NCI-H82 treated with DMSO at 0.1 percent for 48 hours (cell line): ENCODE results near the gene PIP5KL1.

Source experiments
- DNase-seq: peaks from one replicate; lab custom pipeline; 2025; ENCODE audit not compliant: unreplicated experiment; lab: John Stamatoyannopoulos, UW

Gene PIP5KL1

DNA sequence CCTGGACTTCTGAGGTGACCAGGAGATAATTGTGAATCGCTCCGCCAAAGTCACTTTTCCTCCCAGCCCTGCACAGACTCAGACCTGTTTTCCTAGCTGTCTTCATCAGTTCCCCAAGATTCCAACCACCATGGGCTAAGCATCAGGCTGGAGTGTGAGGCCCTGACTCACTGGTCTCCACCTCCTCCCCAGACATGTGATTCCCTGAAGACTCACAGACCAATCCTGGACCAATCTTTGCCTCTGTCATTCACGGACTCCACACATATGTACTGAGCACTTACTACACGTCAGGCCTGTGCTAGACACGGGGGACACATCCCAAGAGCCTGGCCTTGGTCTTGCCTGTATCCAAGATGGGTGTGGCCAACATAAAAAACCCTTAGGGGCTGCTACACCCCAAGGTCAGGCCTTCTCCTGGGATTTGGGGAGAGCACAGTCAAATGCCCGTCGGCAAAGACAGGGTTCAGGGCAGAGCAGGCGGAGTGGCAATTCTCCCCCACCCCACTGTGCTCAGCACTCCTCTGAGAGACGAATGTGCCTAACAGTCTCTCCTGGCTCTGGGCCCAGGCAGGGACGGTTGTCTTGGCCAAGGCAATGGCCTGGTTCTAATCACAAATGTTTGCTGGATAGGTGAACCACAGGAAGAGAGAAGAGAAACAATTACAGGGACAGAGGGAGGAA, 38.3 kb upstream of the PIP5KL1 start:
- no peak for DNase-seq

DNA sequence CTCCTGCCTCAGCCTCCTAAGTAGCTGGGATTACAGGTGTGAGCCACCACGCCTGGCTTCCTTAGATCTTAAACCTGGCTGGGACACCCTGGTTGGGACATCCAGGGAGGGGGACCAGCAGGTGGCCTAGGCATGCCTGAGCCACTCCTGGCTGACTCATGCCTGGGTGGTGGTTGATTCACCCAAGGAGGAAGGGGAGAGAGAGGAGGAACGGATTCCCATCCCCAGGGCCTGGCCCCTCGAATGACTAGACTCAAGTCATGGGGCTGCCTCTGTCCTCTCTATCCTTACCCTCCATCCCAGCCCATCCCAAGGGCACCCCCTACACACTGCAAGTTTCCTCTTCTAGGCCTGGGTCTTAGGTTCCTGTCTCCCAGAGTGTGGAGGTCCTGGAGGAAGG, 37.5 kb upstream of the PIP5KL1 start:
- no peak for DNase-seq

DNA sequence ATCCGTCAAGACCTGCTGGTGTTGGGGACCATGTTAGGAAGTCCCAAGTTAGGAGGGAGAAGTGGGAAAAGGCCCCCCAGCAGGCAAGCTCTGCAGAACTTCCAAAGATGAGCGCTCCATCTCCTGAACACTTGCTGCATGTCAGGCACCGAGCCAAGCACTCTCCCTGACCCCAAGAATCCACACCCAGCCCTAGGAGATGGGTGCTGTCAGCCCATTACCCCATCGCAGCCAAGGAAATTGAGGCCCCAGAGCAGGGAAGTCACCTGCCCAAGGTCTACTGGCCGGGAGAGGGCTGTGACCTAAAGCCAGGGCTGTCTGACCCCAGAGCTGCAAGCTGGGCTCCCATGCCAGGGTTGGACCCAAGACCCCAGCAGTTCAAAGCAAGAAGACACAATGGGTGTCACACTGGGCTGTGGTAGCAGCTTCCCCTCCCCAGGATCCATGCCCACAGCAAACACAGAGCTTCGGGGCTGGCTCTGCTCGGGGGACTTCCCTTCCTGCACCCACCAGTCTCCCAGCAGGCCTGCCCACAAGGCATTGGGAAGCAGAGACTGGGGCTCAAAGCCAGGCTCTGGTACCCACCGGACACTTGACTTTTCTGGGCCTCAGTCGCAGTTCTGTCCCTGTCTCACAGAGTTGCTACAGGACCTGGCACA, 36.7 kb upstream of the PIP5KL1 start:
- DNase-seq = no peak

DNA sequence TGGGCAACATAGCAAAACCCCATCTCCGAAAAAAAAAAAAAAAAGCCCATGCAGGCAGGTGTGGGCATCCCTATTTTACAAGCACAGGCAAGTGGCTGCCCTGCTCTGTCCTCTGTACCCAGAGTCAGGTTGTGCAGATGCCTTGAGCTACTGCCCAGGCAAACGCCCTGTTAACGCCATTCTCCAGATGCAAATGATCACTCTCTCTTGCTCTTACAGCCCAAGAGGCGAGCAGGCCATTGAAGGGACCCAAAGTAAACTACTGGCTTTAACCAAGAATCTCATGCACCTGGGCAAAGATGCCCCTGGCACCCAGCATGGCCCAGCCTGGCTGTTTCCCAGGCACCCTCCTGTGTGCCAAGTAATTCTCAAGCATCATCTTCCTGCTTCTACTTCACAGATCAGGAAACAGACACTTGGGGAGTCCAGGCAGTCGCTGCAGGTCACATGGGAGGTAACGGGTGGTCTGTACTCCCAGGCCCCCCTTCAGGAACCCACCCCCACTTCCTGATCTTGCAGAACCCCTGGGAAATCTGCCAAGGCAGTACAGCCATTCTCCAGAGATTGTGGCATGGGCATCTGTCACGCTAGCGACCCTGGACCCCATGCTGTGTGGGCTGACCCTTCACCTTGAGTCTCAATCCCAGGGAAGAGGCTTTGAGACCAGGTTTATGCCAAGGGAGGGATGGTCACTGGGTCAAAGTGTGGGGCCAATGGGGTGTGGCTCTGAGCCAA, 36.0 kb upstream of the PIP5KL1 start:
- DNase-seq = no peak

DNA sequence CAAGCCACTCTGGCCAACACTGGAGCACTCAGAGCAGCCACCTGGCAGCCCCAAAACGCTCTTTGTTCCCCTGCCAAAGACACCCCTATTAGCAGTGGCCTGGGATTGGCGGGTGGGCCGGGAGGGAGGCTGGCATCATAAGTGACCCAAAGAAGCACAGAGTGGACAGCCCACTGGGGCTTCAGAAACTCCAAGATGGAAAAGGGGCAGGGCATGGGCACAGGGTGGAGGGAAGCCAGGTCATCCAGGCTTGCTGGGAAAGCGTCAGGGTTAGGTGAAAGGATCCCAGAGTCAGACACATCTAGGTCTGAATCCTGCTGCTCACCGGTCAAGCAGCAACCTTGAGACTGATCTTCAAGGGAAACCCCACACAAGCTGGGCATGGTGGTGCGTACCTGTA, 35.4 kb upstream of the PIP5KL1 start:
- no peak for DNase-seq

DNA sequence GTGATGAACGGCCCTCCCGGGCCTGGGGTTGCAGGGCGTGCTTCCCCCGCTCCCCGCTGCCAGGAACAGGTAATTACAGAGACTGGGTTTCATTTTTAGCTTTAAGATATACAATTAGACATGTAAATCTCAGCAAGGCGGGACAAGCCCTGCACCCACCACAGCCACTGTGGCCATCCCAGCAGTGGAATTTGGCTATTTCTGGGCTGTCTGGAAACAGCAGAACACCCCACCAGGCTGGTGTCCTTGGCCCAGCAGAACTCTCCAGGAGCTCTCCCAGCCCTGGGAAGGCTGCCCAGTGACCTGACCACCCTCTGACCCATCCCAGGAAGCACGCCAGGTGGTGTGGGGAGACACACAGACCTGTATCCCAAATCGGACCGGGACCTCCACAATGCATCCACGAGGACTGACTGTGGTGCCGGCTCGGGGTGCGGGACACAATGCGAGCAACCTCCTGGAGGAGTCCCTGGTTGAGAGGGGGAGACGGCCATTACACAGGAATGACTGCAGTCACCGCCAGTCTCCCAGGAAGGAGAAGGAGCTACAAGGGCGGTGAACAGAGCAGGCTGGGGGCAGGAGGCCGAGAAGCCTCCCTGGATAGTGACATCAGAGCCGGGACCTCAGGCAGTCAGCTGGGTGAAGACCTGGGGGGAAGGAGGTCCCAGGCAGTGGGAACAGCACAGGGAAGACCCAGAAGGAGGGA, 32.9 kb upstream of the PIP5KL1 start:
- no peak for DNase-seq

DNA sequence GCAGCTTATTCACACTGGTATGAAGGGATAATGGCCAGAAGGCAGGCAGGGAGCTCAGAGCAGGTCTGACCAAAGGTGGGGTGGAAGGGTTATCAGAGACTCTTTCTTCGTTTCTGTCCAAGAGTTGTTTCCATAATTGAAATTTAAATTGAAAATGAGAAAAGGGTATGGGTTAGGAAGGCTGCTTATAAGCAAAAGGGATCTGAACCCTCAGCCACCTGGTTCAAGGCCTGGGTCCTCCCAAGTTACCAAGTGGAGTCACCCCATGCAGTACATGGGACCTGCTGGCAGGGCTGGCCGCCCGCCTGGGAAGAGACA, 32.4 kb upstream of the PIP5KL1 start:
- DNase-seq = no peak

DNA sequence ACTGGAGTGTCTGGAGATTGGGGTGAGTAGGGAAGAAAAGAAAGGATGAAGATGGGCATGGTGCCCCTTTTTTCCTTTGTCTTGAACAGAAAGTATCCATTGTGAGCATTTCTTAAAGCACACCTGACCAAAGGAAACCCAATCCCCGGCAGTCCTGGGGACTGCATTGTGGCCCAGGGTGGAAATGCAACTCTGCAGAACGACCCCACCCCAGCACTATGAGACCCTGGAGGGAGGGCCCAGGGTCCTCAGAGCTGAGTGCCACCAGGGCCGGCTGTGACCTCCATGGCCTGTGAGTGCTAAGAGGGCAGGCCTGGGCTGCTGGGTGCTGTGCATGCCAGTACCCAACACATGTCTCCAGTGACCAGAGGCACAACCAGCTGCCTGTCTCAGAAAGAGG, 31.7 kb upstream of the PIP5KL1 start:
- DNase-seq = no peak

DNA sequence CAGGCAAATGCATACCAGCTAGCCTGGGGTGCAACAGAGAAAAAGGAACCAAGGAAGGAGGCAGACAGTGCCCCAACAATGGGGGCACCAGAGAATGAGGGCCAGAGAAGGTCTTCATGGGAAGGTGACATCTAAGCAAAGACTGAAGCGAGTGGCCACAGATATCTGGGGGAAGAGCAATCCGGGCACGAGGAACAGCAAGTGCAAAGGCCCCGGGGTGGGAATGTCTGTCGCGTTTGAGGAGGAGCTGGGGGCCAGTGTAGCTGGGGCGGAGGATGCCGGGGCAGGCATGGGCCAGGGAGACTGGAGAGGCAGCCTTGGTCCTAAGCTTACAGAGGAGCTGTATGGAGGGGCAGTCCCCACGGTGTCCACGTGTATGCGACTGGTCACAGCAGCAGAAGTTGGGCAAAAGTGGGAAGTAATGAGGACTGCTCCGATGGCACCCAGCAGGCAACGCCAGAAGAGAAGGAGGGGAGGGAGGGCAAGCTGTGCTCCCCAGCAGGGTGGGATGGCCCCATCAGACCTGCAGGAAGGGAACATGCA, 31.1 kb upstream of the PIP5KL1 start:
- no peak for DNase-seq

DNA sequence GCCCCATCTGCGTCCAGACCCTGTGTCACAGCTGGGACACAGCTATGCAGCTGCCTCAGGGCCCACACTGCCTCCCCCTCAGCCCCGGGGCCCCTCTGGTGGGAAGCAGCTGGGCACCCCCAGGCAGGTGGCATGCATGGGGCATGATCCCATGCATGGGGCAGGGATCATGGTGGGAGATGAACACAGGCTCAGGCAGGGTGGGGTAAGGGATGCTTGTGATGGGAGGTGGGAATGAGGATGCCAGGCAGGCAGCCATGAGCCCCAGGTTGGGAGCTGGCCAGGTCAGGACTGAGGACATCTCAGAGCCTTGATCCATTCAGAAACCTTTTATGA, 30.5 kb upstream of the PIP5KL1 start:
- no peak for DNase-seq

DNA sequence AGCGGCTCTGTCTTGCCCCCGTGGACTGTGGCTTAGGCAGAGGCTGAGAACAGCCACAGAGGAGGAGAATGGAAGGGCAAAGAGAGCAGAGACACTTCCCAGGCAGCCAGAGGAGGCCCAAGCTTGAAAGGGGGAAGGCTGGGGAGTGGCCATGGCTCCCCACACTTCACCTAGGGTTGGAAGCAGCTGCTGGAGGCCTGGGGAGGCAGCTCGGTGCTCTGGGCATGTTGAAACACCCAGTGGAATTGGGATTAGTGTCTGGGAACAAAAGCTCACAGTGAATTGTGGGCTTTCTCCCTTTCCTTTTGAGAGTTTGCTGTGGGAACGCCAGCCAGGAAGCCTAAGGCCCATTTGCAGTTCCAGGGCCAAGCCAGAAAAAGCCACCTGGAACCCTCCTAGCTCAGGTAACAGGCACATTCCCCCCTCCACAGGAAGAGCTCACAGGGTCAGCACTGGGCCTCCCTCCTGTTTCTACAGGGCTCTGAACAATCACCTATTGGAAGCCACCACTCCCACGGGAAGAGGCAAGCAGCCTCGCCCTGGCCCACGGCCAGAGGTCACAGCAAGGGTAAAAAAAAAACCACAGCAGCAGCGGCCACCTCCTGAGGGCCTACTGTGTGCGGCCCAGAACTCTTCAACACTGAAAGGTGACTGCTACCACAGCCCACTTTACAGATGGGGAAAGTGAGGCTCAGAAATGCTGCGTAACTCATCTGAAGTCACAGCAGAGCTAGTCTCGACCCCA, 30.0 kb upstream of the PIP5KL1 start:
- no peak for DNase-seq

DNA sequence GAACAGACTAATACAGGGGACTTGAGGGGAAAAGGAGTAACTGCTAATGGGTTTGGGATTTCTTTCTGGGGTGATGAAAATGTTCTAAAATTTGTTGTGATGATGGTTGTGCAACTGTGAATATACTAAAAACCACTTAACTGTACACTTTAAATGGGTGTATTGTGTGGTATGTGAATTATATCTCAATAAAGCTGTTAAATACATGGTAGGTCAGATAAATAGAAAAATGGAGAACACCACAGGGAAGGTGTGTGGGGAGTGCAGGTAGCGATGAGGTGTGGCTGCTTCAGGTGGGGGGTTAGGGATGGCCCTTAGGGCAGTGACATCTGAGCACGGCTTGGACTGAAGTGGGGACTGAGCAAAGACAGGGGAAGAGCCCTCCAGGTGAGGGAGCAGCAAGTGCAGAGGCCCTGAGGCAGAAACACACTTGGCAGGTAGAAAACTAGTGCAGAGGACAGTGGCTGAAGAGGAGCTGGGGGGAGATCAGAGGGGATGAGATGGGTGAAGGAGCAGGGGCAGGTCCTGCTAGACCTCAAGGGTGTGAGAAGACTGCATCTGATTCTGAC, 29.3 kb upstream of the PIP5KL1 start:
- no peak for DNase-seq

DNA sequence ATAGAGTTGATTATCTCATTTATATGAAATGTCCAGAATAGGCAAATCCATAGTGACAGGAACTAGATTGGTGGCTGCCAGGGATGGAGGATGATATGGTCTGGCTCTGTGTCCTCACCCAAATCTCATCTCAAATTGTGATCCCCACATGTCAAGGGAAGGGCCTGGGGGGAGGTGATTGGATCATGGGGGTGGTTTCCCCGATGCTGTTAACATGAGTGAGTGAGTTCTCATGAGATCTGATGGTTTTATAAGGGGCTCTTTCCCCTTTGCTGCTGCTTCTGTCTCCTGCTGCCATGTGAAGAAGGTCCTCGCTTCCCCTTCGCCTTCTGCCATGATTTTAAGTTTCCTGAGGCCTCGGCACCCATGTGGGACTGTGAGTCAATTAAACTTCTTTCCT, 28.8 kb upstream of the PIP5KL1 start:
- no peak for DNase-seq

DNA sequence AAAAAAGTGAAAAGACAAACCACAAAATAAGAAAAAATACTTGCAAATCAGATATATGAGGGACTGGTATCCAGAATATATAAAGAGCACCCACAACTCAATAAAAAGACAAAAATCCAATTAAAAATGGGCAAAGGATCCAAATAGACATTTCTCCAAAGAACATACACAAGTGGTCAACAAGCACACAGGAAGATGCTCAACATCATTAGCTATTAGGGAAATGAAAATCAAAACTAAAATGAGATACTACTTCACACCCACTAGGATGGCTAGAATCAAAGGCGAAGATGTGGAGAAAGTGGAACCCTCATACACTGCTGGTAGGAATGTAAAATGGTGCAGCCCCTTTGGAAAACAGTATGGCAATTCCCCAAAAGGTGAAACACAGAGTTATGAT, 28.2 kb upstream of the PIP5KL1 start:
- no peak for DNase-seq

DNA sequence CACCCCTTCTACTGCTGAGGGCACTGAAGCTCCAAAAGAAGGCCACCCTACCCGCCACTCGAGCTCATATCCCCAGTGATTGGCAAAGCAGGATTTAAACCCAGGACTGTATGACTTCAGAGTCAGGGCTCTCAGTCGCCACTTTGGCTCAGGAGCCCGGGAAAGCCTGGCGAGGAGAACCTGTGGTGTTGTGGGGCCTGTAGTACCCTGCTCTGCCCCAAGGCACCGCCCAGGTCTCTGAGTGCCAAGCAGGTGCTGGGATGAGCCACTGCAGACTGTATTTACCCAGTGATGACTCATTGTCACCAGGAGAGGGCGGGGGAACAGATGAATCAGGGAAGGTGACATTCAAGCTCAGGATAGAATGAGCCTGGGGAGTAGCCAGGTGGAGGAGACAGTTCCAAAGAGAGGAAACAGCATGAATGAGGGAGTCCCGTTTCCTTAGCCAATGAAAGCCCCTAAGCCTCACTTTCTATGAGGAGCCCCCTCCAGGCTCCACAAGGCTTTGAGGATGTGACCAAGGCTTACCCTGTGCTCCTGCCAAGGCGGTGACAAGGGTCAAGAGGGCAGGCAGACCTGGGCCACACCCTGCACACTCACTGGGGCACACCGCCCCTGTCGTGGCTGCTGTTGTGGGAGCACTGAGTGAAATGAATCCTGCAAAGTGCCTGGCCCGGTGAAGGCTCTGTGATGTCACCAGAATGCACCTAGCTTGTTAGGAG, 24.9 kb upstream of the PIP5KL1 start:
- DNase-seq = no peak

DNA sequence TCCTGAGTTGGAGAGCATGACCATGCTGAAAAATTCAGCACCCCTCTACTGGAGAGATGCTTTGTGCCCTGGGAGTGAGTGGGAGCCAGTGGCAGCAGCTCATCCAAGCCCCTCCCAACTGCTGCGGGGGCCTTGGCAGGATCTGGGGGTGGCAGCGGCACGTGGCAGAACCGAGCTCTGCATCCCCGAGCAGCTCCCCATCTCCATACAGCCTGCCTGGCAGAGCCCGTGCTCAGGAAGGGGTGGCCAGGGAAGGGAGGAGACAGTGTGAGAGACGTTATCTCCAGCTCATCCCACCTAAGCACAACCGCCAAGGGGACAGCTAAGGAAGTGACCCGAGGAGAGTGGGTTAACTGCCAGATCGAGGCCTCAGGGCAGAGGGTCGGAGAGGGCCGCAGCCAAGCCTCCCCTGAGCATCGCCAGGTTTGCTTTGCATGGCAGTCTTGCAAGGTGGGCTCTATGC, 24.3 kb upstream of the PIP5KL1 start:
- DNase-seq = no peak

DNA sequence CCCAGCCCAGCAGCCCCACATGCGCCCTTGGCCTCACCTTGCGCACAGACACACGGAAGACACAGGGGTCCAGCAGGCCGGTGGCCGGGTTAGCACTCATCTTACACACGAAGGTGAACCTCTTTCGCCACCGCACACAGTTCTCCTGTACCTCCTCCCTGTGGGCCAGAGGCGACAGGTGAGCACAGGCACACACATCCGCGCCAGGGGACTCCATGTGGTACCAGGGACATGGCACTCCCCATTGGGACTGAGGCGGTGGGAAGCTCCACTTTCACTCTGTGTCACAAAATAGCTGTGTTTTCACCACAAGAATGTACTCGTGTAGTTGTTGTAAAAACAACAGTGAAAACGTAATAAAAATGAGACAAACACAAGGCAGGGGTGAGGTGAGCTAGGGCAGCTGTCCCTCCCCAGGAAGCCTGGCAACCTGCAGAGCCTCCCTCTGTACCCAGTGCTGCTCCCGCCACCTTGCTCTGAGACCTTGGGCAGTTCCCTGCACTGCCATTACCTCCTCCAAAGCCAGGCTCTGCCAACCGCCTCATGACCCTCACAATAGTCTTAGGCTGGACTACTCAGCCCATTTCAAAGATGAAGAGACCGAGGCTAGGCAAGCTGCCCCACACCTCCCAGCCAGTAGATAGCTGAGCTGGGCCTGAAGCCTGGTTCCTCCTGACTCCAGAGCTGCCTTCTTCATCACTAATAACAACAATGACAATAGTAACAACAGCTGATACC, 23.4 kb upstream of the PIP5KL1 start:
- no peak for DNase-seq

DNA sequence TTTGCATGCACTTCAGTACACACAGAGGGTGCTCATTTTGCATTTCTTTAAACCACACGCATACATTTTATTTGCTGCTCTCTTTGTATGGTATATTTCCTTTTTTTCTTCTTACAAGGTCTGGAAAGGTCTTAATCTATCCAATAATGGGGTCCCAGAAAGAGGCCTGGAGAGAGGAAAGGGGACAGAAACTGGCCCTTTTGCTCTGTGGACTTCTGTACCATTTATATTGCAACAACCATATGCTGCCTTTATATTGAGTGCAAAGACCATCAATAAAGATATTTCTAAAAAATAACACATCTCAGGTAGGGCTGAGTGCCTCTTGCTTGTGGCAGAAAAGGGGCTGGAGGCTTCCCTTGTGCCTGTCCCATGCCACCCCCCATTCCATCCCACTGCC, 22.6 kb upstream of the PIP5KL1 start:
- DNase-seq = no peak
